ENCODE results near the gene CPT1A.
"Not testable (repeated sequence)": the region's sequence is repeated elsewhere in the genome, so short reads cannot be mapped to it uniquely, and the experiment has no call there.

CPT1A gene

DNA sequence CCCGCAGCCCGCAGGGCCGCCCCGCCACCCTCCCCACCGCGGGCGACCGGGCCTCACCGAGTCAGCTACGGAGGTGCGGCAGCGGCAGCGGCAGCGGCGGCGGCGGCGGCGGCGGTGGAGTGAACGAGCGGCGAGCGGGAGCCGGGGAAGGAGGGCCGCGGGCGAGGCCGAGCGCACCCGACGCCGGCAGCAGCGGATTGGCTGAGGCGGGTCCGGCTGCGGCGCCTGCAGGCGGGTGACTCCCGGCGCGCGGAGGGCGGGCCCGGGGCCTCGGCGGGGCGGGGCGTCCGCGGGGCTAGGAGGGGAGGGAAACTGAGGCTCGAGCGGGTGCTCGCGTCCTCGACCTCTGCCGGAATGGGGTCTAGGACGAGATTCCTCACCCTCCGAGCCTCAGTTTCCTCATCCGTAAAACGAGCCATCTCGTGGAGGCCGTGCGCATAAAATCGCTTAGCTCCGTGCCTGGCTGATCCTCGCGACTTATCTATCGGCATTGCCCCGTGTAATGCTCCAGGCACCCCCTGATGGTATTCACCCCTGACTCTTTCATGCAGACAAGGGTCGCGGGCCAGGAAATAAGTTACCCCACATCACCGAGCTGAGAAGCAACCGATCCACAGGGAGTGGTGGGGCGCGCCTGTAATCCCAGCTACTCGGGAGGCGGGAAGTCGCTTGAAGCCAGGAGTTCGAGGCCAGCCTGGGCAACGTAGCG is at the start of gene CPT1A:
TSS of gene CPT1A (minus strand) at position 199 of the 709 bp plus-strand sequence. CDS start 26,442 bp downstream, outside the sequence.
- peak; percentile 64 to 68 for DNase-seq (ENCODE audit: low read depth in 2 of 2)

DNA sequence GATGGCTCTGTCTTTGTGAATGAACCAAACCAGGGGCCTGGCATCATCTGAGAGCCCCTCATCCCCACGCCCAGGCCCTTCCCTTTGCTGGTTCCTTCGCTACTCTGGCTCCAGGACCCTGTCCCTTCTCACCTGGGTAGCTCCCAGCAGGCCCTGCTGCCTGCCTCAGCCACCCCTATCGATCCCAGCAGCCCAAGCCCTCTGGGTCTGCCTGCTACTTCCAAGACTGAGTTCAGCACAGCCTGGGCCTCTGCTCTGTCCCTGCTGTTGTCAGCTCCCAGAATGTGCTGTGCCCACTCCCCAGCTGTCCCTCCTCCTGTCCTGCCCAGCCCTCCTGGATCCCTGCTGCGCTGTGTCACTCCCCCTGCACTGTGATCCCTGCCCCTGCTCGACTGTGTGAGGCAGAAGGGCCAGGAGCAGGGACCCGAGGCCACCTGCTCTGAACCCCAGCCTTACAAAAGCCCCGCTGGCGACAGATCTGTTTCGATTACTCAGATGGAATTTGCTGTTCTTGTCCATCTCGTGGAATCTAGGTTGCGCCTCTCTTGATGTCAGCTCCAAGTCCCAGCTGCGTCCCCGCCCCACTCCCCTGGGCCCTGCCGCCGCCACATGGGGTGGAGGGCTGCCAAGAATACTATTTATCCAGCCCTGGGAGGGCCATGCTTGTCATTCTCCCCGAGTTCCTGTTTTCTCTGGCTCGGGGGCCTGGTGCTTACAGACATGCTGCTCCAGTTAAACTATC is 48.9 kb upstream of the CPT1A start:
- DNase-seq (ENCODE audit: low read depth in 2 of 2), result no peak

DNA sequence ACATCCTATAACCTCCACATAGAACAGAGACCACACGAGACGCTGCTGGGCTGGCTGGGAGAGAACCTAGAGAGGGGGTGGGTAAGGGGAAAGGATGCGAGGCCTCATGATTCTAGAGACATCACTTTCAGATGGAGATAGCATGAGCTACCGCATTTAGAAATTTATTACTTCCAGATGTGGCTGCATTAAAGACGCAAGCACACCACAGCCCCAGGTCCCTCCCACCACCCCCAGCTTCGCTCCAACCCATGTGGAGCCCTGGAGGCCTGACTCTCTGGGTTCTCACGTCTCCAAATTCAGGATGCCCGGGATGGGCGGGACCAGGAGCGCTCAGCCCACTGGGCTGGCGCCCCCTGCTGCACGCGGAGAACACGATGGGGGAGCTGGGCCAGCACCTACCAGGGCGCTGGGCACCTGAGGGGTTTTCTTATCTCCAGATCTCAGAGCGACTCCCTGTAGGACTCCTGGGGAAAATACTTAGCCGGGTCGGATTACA is 48.3 kb upstream of the CPT1A start:
- DNase-seq (ENCODE audit: low read depth in 2 of 2), result no peak

DNA sequence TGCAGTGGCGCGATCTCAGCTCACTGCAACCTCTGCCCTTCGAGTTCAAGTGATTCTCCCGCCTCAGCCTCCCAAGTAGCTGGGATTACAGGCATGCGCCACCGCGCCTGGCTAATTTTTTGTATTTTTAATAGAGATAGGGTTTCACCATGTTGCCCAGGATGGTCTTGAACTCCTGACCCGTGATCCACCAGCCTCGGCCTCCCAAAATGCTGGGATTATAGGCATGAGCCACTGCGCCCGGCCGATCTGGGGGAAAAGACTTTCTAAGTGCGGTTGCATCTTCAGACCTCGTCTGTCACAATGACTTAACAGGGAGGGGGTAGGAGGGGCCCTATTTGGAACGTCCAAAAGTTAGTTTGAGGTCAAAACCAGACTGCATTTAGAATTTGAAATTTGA is 43.1 kb upstream of the CPT1A start:
- not testable (repeated sequence) for DNase-seq (ENCODE audit: low read depth in 2 of 2)

DNA sequence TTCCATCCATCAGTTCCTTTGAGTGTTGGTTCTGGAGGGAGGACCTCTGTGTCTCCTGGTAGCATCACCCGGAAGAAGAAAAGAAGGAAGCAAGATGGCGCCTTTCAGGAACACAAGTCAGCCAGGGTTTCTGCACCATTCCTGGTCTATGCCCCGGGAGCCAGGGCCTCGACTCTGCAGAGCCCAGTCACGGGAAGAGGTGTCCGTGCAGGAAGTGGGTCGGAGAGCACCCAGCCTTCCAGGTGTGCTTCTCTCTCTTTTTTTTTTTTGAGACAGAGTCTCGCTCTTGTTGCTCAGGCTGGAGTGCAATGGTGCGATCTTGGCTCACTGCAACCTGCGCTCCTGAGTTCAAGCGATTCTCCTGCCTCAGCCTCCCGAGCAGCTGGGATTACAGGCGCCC is 40.7 kb upstream of the CPT1A start:
- no peak for DNase-seq (ENCODE audit: low read depth in 2 of 2)

DNA sequence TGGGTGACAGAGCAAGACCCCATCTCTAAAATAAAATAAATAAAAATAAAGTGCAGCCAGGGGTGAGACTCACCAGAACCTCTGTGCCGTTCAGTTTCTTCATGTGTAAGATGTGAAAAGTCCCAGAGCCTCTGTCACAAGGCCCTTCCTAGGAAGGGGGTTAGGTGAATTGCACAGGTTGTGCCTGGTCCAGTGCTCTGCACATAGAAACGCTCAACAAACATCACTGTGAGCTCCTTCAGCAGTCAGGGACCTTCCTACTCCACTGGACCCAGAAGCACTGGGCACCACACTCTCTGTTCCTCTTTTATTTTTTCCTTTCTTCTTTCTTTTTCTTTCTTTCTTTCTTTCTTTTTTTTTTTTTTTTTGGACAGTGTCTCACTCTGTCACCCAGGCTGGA is 39.6 kb upstream of the CPT1A start:
- no peak for DNase-seq (ENCODE audit: low read depth in 2 of 2)

DNA sequence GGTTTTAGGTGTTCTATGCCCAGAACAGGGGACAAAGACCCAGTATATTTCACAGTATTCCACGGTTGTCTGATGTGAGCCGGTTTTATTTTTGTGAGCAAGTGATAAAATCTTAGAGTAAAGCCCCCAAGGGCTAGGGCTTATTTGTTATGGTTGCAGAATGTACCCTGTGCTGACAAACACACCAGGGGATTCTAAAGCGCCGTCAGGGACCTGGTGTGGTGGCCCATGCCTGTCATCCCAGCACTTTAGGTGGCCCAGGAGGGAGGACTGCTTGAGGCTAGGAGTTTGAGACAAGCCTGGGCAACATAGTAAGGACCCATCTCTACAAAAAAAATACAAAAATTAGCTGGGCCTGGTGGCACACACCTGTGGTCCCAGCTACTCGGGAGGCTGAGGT is 39.1 kb upstream of the CPT1A start:
- no peak for DNase-seq (ENCODE audit: low read depth in 2 of 2)

DNA sequence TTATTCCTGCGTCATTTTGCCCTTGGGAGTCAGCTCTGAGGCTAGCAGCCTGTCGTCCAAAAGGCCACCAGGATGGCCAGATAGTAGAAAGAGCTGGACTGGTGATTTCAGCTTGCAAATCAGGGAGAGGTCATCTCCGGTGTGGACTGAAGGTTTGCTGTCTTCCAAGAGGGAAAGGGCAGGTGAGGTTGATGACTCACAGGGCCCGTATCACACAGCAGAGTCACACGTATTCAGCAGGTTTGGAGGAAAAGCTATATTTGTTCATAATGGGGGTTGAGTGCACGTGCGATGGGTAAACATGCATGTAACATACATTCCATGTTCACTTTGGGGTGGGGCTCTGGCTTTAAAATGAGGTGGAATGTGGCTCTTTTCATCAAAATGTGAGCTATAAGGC is 36.3 kb upstream of the CPT1A start:
- no peak for DNase-seq (ENCODE audit: low read depth in 2 of 2)

DNA sequence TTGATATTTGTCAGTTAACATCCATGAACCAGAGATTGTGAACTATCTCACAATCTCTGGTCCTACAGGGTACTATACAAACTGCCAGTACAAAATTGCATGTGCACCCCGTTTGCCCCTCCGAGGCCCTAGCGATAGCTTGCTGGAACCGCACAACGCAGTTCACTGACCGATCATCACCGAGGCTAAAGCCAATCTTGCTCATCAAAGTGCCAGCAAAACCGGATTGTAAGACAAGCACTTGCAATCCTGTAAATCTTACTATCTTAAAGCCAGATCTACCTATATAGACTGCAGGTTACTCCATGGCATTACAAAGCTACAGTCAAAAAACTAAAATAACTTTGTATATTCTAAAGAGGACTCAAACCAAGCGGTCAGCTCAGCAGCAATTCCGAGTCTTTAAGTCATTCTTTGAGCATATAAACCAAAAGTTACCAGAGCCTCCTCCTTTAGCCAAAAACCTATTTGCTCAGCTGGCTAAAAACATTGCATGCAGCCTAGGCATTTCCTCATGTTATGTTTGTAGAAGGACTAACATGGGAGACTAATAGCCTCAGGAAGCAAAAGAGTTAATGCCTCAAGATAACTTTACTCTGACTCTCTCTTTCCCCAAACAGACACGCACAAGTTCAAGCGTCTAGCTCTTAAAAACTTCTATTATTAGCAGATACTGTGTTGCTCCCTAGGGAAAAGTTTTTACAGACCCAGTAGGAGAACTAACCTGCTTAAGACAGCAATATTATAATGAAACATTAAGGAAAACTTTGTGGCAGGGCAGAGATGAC is 30.7 kb upstream of the CPT1A start:
- no peak for DNase-seq (ENCODE audit: low read depth in 2 of 2)

DNA sequence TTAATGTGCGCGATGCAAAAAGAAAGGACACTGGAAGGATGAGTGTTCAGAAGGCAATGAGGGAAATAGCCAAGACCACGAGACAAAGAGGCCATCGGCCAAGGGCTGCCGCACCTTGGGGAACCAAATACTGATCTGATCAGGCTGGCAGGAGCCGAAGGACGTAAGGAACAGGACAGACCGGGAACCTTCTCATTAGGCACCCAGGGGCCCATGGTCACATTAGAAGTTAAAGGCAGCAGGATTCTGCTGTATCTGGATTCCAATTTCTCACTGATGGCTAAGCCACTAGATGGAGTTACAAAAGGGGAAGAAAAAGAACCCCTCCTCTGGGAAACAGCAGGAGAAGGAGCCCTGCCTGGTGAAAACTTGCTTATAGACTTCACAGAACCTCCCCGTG is 28.8 kb upstream of the CPT1A start:
- DNase-seq (ENCODE audit: low read depth in 2 of 2), result no peak

DNA sequence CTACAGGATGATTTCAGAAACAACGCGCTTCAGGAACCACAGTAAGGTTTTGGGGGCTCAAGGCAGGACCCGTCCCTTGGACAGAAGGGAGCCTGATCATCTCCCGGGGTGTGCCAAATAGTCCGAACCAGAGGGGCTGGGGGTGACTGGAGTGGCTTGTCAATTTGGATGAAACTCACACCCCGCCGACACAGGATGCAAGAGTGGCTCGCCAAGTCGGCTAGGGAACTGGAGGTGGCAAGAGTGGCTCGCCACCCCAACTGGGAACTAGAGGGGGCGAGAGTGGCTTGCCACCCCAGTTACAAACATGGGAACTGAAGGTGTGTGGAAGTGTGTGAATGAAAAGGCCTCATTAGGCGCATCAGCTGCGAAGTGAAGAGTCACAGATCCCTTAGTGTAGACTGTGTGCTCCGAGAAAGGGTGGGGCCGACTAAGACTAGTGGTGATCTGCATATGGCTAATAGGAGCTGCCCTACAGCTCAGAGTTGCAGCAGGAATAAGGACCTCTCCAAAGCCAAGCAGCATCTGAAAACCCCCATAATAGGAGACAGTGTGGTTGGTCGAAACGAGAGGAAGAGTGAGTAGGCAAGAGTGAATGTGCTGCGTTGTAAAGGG is 26.6 kb upstream of the CPT1A start:
- no peak for DNase-seq (ENCODE audit: low read depth in 2 of 2)

DNA sequence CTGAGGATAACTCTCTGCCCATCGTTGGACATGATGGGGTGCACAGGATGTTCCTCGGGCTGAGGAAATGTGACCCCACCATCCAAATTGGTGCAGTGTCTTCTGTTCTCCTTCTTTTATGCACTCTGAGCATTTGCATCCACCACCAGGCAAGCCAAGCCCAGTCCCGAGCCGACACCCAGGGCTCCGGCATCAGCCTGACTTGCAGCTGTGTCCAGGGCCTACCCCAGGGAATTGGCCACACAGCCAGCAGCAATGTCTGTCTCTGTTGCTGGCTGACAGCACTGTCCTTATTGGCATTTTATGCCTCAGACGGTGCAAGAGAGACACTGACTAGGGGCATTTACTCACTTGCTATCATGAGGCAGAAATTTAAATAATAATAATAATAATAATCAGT is 25.4 kb upstream of the CPT1A start:
- DNase-seq (ENCODE audit: low read depth in 2 of 2), result no peak

DNA sequence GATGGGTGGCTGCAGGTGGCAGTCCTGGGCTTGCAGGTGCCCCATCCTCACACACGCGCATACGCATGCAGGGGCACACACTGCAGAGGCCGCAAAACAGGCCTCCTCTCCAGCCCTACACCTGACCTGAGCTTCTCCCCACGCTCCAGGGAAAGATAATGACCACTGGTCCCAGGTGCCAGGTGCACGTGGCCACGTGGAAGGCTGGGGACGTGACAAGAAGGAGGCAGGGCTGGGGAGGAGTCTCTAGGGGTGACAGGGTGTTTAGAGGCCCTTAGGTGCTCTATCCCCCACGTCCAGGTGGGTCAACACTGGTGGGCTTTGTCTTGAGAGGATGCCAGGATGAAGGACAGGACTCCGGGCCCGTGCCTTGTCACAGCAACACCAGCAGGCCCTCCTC is 23.5 kb upstream of the CPT1A start:
- DNase-seq (ENCODE audit: low read depth in 2 of 2), result no peak

DNA sequence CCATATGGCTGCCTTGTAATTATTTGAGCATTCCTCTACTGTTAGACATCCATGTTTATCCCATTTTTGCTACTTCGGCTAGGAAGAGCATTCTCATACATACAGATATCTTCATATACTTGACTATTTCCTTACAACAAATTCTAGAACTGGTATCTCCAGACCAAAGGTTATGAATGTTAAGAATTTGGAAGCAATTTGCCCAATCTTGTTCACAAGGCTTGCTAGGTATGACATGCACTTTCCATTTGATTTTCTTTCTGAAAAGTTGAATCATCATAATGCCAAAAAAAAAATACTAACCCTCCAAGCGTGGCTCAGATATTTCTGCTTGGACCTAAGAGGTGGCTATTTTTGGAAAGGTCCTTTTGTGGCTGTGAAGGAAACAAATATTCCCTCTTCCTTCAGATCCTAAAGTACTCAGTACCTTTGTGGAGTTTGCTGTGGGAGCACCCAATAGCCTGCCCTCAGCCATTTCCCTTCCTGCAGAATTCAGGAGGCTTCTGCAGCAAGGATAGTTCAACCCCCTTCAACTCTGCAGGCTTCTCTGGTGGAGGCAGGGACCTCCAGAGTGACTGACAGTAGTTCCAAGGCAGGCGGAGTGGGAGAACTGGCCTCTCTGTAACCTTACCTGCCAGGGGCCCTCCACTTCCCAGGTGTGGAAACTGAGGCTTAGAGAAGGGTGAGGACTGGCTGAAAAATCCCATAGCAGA is 22.0 kb upstream of the CPT1A start:
- no peak for DNase-seq (ENCODE audit: low read depth in 2 of 2)

DNA sequence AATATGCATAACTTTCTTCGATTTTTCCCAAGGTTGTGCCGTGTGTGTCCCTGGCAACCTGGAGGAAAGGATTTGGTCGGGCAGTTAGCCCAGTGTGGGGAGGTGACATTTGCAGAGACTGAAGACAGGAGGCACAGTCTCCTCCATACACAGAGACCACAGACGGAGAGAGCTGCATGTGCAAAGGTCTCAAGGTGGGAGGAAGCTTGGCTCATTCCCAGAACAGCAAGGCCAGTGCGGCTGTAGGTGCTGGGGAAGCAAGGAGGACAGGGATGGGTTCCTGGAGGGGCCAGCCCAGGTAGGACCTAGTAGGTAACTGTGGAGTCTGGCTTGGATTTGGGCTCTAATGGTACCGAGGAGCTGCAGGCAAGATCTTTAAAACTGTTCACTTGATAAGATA is 20.7 kb upstream of the CPT1A start:
- no peak for DNase-seq (ENCODE audit: low read depth in 2 of 2)

DNA sequence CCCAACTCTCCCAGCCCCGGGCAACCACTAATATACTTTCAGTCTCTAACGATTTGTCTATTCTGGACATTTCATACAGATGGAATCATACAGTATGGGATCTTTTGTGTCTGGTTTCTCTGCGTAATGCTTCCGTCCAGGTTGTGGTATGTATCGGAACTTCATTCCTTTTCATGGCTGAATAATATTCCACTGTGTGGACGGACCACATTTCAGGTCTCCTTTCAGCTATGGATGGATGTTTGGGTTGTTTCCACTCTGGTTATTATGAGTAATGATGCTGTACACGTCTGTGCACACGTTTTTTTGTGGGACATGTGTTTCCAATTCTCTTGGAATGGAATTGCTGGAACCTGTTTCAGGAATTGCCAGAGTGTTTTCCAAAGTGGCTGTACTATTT is 17.4 kb upstream of the CPT1A start:
- no peak for DNase-seq (ENCODE audit: low read depth in 2 of 2)

DNA sequence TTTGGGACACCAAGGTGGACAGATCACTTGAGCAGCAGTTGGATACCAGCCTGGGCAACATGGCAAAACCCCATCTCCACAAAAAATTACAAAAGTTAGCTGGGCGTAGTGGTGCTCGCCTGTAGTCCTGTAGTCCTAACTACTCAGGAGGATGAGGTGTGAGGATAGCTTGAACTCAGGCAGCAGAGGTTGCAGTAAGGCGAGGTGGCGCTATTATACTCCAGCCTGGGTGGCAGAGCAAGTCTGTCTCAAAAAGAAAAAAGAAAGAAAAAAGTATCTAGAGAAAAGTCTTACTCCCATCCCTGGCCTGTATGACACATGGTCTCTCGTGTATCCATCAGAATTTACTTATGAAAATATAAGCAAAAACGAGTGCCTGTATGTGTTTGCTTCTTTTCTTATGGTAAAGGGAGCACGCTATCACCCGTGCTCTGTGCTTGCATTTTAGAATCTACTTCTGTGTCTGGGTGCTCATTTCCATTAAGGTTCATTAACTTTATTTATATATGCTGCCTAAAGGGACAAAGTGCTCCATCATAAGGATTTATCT is 15.4 kb upstream of the CPT1A start:
- DNase-seq (ENCODE audit: low read depth in 2 of 2), result no peak

DNA sequence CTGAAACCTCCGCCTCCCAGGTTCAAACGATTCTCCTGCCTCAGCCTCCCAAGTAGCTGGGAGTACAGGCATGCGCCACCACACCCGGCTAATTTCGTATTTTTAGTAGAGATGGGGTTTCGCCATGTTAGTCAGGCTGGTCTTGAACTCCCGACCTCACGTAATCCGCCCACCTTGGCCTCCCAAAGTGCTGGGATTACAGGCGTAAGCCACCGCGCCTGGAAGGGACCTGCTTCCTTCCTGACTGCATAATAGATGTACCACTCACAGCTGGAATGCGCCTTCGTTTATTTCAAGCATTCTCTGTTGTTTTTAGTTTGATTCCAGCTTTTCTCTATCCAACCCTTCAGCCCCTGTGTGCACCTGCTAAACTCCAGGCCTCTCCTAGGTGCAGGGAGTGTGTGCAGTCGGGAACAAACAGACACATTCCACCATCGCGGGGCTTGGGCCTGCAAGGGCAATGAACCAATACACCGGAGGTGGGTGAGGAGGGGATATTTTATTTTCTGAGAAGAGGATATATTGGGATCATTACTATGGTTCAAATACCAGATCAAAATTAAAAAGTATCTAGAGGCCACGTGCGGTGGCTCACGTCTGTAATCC is 14.8 kb upstream of the CPT1A start:
- not testable (repeated sequence) for DNase-seq (ENCODE audit: low read depth in 2 of 2)

DNA sequence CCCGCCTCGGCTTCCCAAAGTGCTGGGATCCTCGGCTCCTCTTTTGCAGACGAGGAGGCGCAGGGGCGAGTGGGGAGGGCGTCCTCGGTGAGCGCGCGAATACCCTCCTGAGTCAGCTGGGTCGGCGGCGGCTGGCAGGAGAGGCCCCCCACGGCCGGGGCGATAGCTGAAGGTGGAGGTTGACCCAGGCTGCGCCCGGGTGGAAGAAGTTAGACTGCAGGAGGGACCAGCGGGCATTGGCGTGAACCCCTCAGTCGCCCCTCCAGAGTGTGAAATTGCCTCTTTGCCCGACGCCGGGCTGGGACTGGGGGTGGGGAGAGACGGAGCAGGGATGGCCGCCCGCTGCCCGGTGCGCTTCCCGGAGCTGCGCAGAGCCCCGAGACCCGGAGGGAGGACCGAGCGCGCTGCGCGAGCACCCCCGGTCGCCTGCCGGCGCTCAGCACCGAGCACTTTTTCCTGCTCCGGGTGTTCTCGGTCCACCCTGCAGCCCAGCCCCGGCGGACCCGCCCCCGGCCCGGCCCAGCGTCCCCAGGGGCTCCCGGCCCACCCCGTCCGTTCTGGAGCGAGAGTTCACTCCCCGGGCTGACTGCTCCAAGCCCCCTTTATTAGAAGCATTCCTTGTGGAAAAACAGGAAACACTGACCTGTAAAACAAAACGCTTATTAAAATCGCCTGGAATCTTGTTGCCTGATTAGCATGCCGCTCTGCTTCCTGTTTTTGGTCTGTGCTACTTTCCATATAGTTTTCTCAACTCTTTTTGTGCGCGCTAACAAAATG is 13.7 kb upstream of the CPT1A start:
- no peak for DNase-seq (ENCODE audit: low read depth in 2 of 2)
